Measurements from ENCODE around the gene PRLR. TPM values are rescaled to one million over a fixed set of nuclear protein-coding genes. Genes with fewer than 3 reads are reported as not detected.

PRLR gene
- total RNA-seq, 6 experiments from 2014 or later, result 7.4 to 26.8 (median 15.1) TPM

GRCh38 chr5:35233121-35233520 is 2.8 kb upstream of the PRLR start:
- WGBS (ENCODE audit: insufficient coverage, low coverage, low lambda C conversion rate, missing lambda C conversion rate), result 70% methylated on average over 2 of the region's 4 CpGs
- ATAC-seq, result no peak
- intact Hi-C loops (cut with DNase I), result no loop called here

GRCh38 chr5:35232124-35232523 is 1.8 kb upstream of the PRLR start:
- Histone ChIP-seq H3K27me3 (no peaks in the 10 kb centered on the region), H3K36me3 (no peaks in the 10 kb centered on the region), H3K4me3 (no peak overlapping the region), H3K9me3 (no peaks in the 10 kb centered on the region), H3K27ac (no peak overlapping the region), H3K4me1 (no peaks in the 10 kb centered on the region)
- intact Hi-C loops (cut with DNase I), result no loop called here
- TF ChIP-seq, protein P1, sequence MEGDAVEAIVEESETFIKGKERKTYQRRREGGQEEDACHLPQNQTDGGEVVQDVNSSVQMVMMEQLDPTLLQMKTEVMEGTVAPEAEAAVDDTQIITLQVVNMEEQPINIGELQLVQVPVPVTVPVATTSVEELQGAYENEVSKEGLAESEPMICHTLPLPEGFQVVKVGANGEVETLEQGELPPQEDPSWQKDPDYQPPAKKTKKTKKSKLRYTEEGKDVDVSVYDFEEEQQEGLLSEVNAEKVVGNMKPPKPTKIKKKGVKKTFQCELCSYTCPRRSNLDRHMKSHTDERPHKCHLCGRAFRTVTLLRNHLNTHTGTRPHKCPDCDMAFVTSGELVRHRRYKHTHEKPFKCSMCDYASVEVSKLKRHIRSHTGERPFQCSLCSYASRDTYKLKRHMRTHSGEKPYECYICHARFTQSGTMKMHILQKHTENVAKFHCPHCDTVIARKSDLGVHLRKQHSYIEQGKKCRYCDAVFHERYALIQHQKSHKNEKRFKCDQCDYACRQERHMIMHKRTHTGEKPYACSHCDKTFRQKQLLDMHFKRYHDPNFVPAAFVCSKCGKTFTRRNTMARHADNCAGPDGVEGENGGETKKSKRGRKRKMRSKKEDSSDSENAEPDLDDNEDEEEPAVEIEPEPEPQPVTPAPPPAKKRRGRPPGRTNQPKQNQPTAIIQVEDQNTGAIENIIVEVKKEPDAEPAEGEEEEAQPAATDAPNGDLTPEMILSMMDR (IDR thresholded peaks at IDR 0.05), result no peak
- TF ChIP-seq POLR2A (IDR thresholded peaks at IDR 0.05), result no peak
- 86% methylated on average over 1 of the region's 5 CpGs for WGBS (ENCODE audit: insufficient coverage, low coverage, low lambda C conversion rate, missing lambda C conversion rate)
- ATAC-seq (no peak), DNase-seq (no peak)

More at GRCh38 chr5:35233121-35233520, 2.8 kb upstream of the PRLR start:
- H3K9me3 ChIP-seq, result no peaks in the 10 kb centered on the region
- H3K4me3 ChIP-seq, result no peak overlapping the region
- H3K36me3 ChIP-seq, result no peaks in the 10 kb centered on the region
- no peak overlapping the region for H3K27ac ChIP-seq
- H3K4me1 ChIP-seq, result peaks cover 0 to 6% (median 0%) of the 10 kb centered on the region in 4 donors
- no peak for DNase-seq
- no peaks in the 10 kb centered on the region for H3K27me3 ChIP-seq
- TF ChIP-seq, protein P1 (IDR thresholded peaks at IDR 0.05), result no peak
- TF ChIP-seq POLR2A (IDR thresholded peaks at IDR 0.05), result no peak

DNA sequence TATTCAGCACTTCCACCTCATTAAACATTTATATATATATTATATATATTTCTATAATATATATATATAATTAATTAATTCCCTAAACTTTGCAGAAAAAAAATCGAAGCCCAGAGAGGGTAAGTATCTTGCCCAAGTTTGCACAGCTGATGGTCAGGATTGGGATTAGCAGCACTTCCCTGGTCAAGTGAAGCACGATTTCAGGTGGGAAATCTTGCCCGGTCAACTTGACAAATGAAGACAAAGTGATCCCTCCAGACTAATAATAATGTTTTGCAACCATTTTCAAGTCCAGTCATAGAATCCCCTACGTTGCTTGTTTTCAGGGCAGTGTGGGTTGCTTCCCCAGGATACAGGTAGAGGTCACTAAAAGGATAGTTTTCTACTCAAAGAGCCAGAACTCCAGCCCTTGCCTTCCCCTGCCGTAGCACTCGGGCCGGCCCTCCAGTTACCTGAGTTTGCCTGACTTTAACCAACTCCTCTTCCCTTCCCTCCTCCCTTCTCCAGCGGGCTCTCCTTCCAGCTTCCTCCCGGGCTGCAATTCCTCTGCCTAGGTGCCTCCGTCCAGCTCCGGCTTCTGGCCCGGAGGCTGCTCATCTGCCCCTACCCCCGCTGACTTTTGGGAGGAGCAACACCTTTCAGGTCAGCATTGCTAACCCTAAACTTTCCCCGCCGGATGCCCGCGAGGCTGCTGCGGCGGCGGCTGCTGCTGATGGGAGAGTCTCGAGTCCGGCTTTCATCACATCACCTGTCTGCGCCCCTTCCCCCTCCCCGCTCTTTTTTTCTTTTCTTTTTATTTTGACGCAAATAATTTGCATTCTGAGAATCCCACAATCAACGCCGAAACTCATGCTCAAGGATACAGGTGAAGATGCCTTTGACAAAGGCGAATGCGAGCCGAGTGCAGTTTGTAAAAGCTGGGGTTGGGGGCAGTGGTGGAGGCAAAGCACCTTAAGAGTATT is 930 bp downstream of the PRLR start:
- no peaks in the 10 kb centered on the region for H3K9me3 ChIP-seq
- peak; percentile 90 to 96 (median 92) for ATAC-seq
- no peaks in the 10 kb centered on the region for H3K36me3 ChIP-seq
- 3% methylated on average over 29 of the region's 30 CpGs for WGBS (ENCODE audit: insufficient coverage, low coverage, low lambda C conversion rate, missing lambda C conversion rate)
- TF ChIP-seq, protein P1 (IDR thresholded peaks at IDR 0.05), result peak; percentile 40 to 63 (median 52)
- no peak for TF ChIP-seq POLR2A (IDR thresholded peaks at IDR 0.05)
- H3K4me3 ChIP-seq, result peak overlapping the region; percentile 56 to 64 (median 58)
- DNase-seq, result peak; percentile 77 to 78 (median 78)
- H3K4me1 ChIP-seq, result no peaks in the 10 kb centered on the region
- intact Hi-C loops (cut with DNase I), result loop anchor here in 1 of 2 donors (10.0 kb wide), 1 partner anchor 225 kb away; no protein-coding TSS in a partner anchor
- peak overlapping the region; percentile 70 to 82 (median 79) for H3K27ac ChIP-seq
- no peaks in the 10 kb centered on the region for H3K27me3 ChIP-seq

GRCh38 chr5:35228310-35228709 is 2.0 kb downstream of the PRLR start:
- ATAC-seq, result no peak
- intact Hi-C loops (cut with DNase I), result loop anchor here in 1 of 2 donors (10.0 kb wide), 1 partner anchor 226 kb away; no protein-coding TSS in a partner anchor
- no peak for DNase-seq
- no peaks in the 10 kb centered on the region for H3K4me1 ChIP-seq
- H3K4me3 ChIP-seq, result no peak overlapping the region
- H3K27ac ChIP-seq, result no peak overlapping the region
- no peaks in the 10 kb centered on the region for H3K27me3 ChIP-seq
- H3K36me3 ChIP-seq, result no peaks in the 10 kb centered on the region
- 29% methylated on average over 2 of the region's 2 CpGs for WGBS (ENCODE audit: insufficient coverage, low coverage, low lambda C conversion rate, missing lambda C conversion rate)
- H3K9me3 ChIP-seq, result no peaks in the 10 kb centered on the region
- no peak for TF ChIP-seq POLR2A (IDR thresholded peaks at IDR 0.05)
- TF ChIP-seq, protein P1 (IDR thresholded peaks at IDR 0.05), result no peak

Data from right lobe of liver (tissue), 6 donors.